ENCODE measurements around the gene RIC3.

The RIC3 gene

GRCh38 chr11:8087756-8088155 lies 81.1 kb downstream of the RIC3 start:
- H4K20me1 ChIP-seq (ENCODE audit: low read depth, low read length): no peaks in the 10 kb centered on the region
- H3F3A ChIP-seq (ENCODE audit: insufficient read depth): no peaks in the 10 kb centered on the region
- H3K4me3 ChIP-seq (ENCODE audit: insufficient read depth, low read length, poor library complexity, severe bottlenecking): no peak overlapping the region
- no peak overlapping the region for H3K9ac ChIP-seq (ENCODE audit: low read length)
- H3K4me2 ChIP-seq (ENCODE audit: low read depth, low read length, poor library complexity, severe bottlenecking): no peak overlapping the region
- H3K27ac ChIP-seq (ENCODE audit: low read depth, low read length): no peak overlapping the region
- no peak for TF ChIP-seq CTCF (IDR thresholded peaks at IDR 0.05; ENCODE audit: insufficient read depth, low read length, poor library complexity, severe bottlenecking)
- TF ChIP-seq EZH2phosphoT487 (conservative IDR thresholded peaks at IDR 0.05; ENCODE audit: low read length): no peak
- no peaks in the 10 kb centered on the region for H3K36me3 ChIP-seq (ENCODE audit: low read length)
- H3K79me2 ChIP-seq (ENCODE audit: insufficient read depth, low read length): no peaks in the 10 kb centered on the region
- no peaks in the 10 kb centered on the region for H3K9me3 ChIP-seq (ENCODE audit: insufficient read depth, low read length)
- no peaks in the 10 kb centered on the region for H3K27me3 ChIP-seq (ENCODE audit: low read length)
- no peaks in the 10 kb centered on the region for H3K9me2 ChIP-seq (replicated peaks; ENCODE audit: insufficient read depth, low read length)
- H2AFZ ChIP-seq (ENCODE audit: low read depth, low read length, severe bottlenecking): no peak overlapping the region

- no peak for TF ChIP-seq EZH2phosphoT487 (conservative IDR thresholded peaks at IDR 0.05; ENCODE audit: low read length)
- TF ChIP-seq CTCF (IDR thresholded peaks at IDR 0.05; ENCODE audit: insufficient read depth, low read length, poor library complexity, severe bottlenecking): no peak
- no peaks in the 10 kb centered on the region for H3F3A ChIP-seq (ENCODE audit: insufficient read depth)
These were observed 81.6 kb downstream of the RIC3 start for GRCh38 chr11:8087185-8087584.

GRCh38 chr11:8086571-8086970 lies 82.3 kb downstream of the RIC3 start:
- no peaks in the 10 kb centered on the region for H3K9me2 ChIP-seq (replicated peaks; ENCODE audit: insufficient read depth, low read length)
- H3K27ac ChIP-seq (ENCODE audit: low read depth, low read length): no peak overlapping the region
- no peak overlapping the region for H3K9ac ChIP-seq (ENCODE audit: low read length)
- no peaks in the 10 kb centered on the region for H3K27me3 ChIP-seq (ENCODE audit: low read length)
- no peaks in the 10 kb centered on the region for H3K79me2 ChIP-seq (ENCODE audit: insufficient read depth, low read length)
- H3K4me2 ChIP-seq (ENCODE audit: low read depth, low read length, poor library complexity, severe bottlenecking): no peak overlapping the region
- no peak overlapping the region for H3K4me3 ChIP-seq (ENCODE audit: insufficient read depth, low read length, poor library complexity, severe bottlenecking)
- H4K20me1 ChIP-seq (ENCODE audit: low read depth, low read length): no peaks in the 10 kb centered on the region
- TF ChIP-seq EZH2phosphoT487 (conservative IDR thresholded peaks at IDR 0.05; ENCODE audit: low read length) (no peak), CTCF (IDR thresholded peaks at IDR 0.05; ENCODE audit: insufficient read depth, low read length, poor library complexity, severe bottlenecking) (no peak)
- no peaks in the 10 kb centered on the region for H3F3A ChIP-seq (ENCODE audit: insufficient read depth)
- no peak overlapping the region for H2AFZ ChIP-seq (ENCODE audit: low read depth, low read length, severe bottlenecking)
- H3K9me3 ChIP-seq (ENCODE audit: insufficient read depth, low read length): no peaks in the 10 kb centered on the region
- H3K36me3 ChIP-seq (ENCODE audit: low read length): no peaks in the 10 kb centered on the region

More at GRCh38 chr11:8087185-8087584, 81.6 kb downstream of the RIC3 start:
- H3K9ac ChIP-seq (ENCODE audit: low read length): no peak overlapping the region
- no peaks in the 10 kb centered on the region for H3K27me3 ChIP-seq (ENCODE audit: low read length)
- no peaks in the 10 kb centered on the region for H3K9me2 ChIP-seq (replicated peaks; ENCODE audit: insufficient read depth, low read length)
- no peak overlapping the region for H3K27ac ChIP-seq (ENCODE audit: low read depth, low read length)
- H3K9me3 ChIP-seq (ENCODE audit: insufficient read depth, low read length): no peaks in the 10 kb centered on the region
- H3K4me3 ChIP-seq (ENCODE audit: insufficient read depth, low read length, poor library complexity, severe bottlenecking): no peak overlapping the region
- no peak overlapping the region for H2AFZ ChIP-seq (ENCODE audit: low read depth, low read length, severe bottlenecking)
- H3K36me3 ChIP-seq (ENCODE audit: low read length): no peaks in the 10 kb centered on the region
- H4K20me1 ChIP-seq (ENCODE audit: low read depth, low read length): no peaks in the 10 kb centered on the region
- no peak overlapping the region for H3K4me2 ChIP-seq (ENCODE audit: low read depth, low read length, poor library complexity, severe bottlenecking)
- no peaks in the 10 kb centered on the region for H3K79me2 ChIP-seq (ENCODE audit: insufficient read depth, low read length)
